Measurements from ENCODE around the gene S100A12. TPM values are rescaled to one million over a fixed set of nuclear protein-coding genes. Genes with fewer than 3 reads are reported as not detected.
A peak's percentile ranks its signal among the peaks of the same experiment; 100 is the strongest.
"Not testable (repeated sequence)": the region's sequence is repeated elsewhere in the genome, so short reads cannot be mapped to it uniquely, and the experiment has no call there.

Gene S100A12
- total RNA-seq, 5 donors from 2014 or later (not counting 1 experiment from before 2014, with no cell fraction given) = 1.1 TPM; not detected in 4

GRCh38 chr1:153350321-153350957, 25.0 kb downstream of the S100A12 start:
- WGBS (ENCODE audit: insufficient coverage) = no CpG with 5 or more reads among the region's 1 CpG
- Mint-ChIP-seq H3K4me1 (peaks cover 13 to 21% (median 16%) of the 10 kb centered on the region in 3 donors), H3K36me3 (no peaks in the 10 kb centered on the region), H3K27me3 (peaks cover 9 to 43% of the 10 kb centered on the region in 2 donors), H3K4me3 (no peak overlapping the region), H3K9me3 (no peaks in the 10 kb centered on the region), H3K27ac (no peak overlapping the region)
- H3K27me3 ChIP-seq (replicated peaks in 1 of 2; ENCODE audit: control insufficient read depth in 2 of 2, extremely low read depth in 1 of 2, insufficient read depth in 2 of 2, low read length in 1 of 2) = peaks cover 0 to 47% of the 10 kb centered on the region in 2 experiments
- no peak overlapping the region for H3K4me3 ChIP-seq (ENCODE audit: control insufficient read depth in 1 of 2, extremely low read depth in 1 of 2, low read length in 1 of 2)
- H3K4me1 ChIP-seq (ENCODE audit: control insufficient read depth in 1 of 2, extremely low read depth in 1 of 2, insufficient read depth in 2 of 2, low read length in 2 of 2) = peaks cover 8 to 11% of the 10 kb centered on the region in 2 experiments
- no peaks in the 10 kb centered on the region for H3K36me3 ChIP-seq (ENCODE audit: control insufficient read depth in 2 of 2, extremely low read depth in 1 of 2, insufficient read depth in 1 of 2, low read length in 1 of 2)
- ChIA-PET CTCF (interaction anchor here in 1 of 2 donors (0.8 kb wide), 1 partner anchor 145 kb away, joined by 3 read pairs; no protein-coding TSS in a partner anchor), POLR2A (no interaction called here)
- no peaks in the 10 kb centered on the region for H3K9me3 ChIP-seq
- H3K27ac ChIP-seq (ENCODE audit: low read length) = no peak overlapping the region
- ATAC-seq (replicated peaks in 1 of 4) (no peak), DNase-seq (no peak)

GRCh38 chr1:153349363-153350320, 25.8 kb downstream of the S100A12 start:
- DNase-seq (no peak), ATAC-seq (replicated peaks in 1 of 4) (no peak)
- H3K9me3 ChIP-seq = no peaks in the 10 kb centered on the region
- H3K4me3 ChIP-seq (ENCODE audit: control insufficient read depth in 1 of 2, extremely low read depth in 1 of 2, low read length in 1 of 2) = no peak overlapping the region
- H3K36me3 ChIP-seq (ENCODE audit: control insufficient read depth in 2 of 2, extremely low read depth in 1 of 2, insufficient read depth in 1 of 2, low read length in 1 of 2) = no peaks in the 10 kb centered on the region
- Mint-ChIP-seq H3K36me3 (no peaks in the 10 kb centered on the region), H3K4me3 (no peak overlapping the region), H3K27ac (no peak overlapping the region), H3K27me3 (peaks cover 10 to 44% of the 10 kb centered on the region in 2 donors), H3K4me1 (peaks cover 20 to 29% (median 24%) of the 10 kb centered on the region in 3 donors), H3K9me3 (no peaks in the 10 kb centered on the region)
- no peak overlapping the region for H3K27ac ChIP-seq (ENCODE audit: low read length)
- WGBS (ENCODE audit: insufficient coverage) = 89% methylated on average over 9 of the region's 17 CpGs
- H3K4me1 ChIP-seq (ENCODE audit: control insufficient read depth in 1 of 2, extremely low read depth in 1 of 2, insufficient read depth in 2 of 2, low read length in 2 of 2) = peaks cover 15 to 19% of the 10 kb centered on the region in 2 experiments
- peaks cover 0 to 52% of the 10 kb centered on the region in 2 experiments for H3K27me3 ChIP-seq (replicated peaks in 1 of 2; ENCODE audit: control insufficient read depth in 2 of 2, extremely low read depth in 1 of 2, insufficient read depth in 2 of 2, low read length in 1 of 2)
- ChIA-PET CTCF (interaction anchor here in 1 of 2 donors (0.6 kb wide), 1 partner anchor 145 kb away, joined by 3 read pairs; no protein-coding TSS in a partner anchor), POLR2A (no interaction called here)

GRCh38 chr1:153348511-153349362, 26.7 kb downstream of the S100A12 start, which contains the start of gene PGLYRP4:
Gene PGLYRP4 (minus strand): TSS chr1:153348841. CDS start chr1:153347932, 909 bp downstream.
- no peaks in the 10 kb centered on the region for H3K36me3 ChIP-seq (ENCODE audit: control insufficient read depth in 2 of 2, extremely low read depth in 1 of 2, insufficient read depth in 1 of 2, low read length in 1 of 2)
- Mint-ChIP-seq H3K27me3 (peaks cover 12 to 49% of the 10 kb centered on the region in 2 donors), H3K9me3 (no peaks in the 10 kb centered on the region), H3K4me1 (peaks cover 27 to 38% (median 30%) of the 10 kb centered on the region in 3 donors), H3K27ac (peak within 1 kb of the TSS in 1 of 2 donors; percentile 10), H3K36me3 (no peaks in the 10 kb centered on the region), H3K4me3 (no peak within 1 kb of the TSS)
- H3K27me3 ChIP-seq (replicated peaks in 1 of 2; ENCODE audit: control insufficient read depth in 2 of 2, extremely low read depth in 1 of 2, insufficient read depth in 2 of 2, low read length in 1 of 2) = peaks cover 0 to 51% of the 10 kb centered on the region in 2 experiments
- no peak for DNase-seq
- ChIA-PET CTCF (interaction anchor here in 1 of 2 donors (0.6 kb wide), 1 partner anchor 146 kb away, joined by 3 read pairs; no protein-coding TSS in a partner anchor), POLR2A (no interaction called here)
- 60% methylated on average over 6 of the region's 10 CpGs for WGBS (ENCODE audit: insufficient coverage)
- no peak within 1 kb of the TSS for H3K4me3 ChIP-seq (ENCODE audit: control insufficient read depth in 1 of 2, extremely low read depth in 1 of 2, low read length in 1 of 2)
- no peak for ATAC-seq (replicated peaks in 1 of 4)
- H3K9me3 ChIP-seq = no peaks in the 10 kb centered on the region
- no peak within 1 kb of the TSS for H3K27ac ChIP-seq (ENCODE audit: low read length)
- peaks cover 21 to 26% of the 10 kb centered on the region in 2 experiments for H3K4me1 ChIP-seq (ENCODE audit: control insufficient read depth in 1 of 2, extremely low read depth in 1 of 2, insufficient read depth in 2 of 2, low read length in 2 of 2)

GRCh38 chr1:153347856-153348255, 27.6 kb downstream of the S100A12 start:
- Histone ChIP-seq H3K4me1 (ENCODE audit: control insufficient read depth in 1 of 2, extremely low read depth in 1 of 2, insufficient read depth in 2 of 2, low read length in 2 of 2) (peaks cover 26 to 29% of the 10 kb centered on the region in 2 experiments), H3K27ac (ENCODE audit: low read length) (no peak overlapping the region), H3K4me3 (ENCODE audit: control insufficient read depth in 1 of 2, extremely low read depth in 1 of 2, low read length in 1 of 2) (no peak overlapping the region), H3K36me3 (ENCODE audit: control insufficient read depth in 2 of 2, extremely low read depth in 1 of 2, insufficient read depth in 1 of 2, low read length in 1 of 2) (no peaks in the 10 kb centered on the region), H3K27me3 (replicated peaks in 1 of 2; ENCODE audit: control insufficient read depth in 2 of 2, extremely low read depth in 1 of 2, insufficient read depth in 2 of 2, low read length in 1 of 2) (peaks cover 0 to 42% of the 10 kb centered on the region in 2 experiments), H3K9me3 (no peaks in the 10 kb centered on the region)
- DNase-seq = no peak
- CTCF ChIA-PET = no interaction called here
- ATAC-seq (replicated peaks in 1 of 4) = no peak
- 87% methylated on average over 4 of the region's 7 CpGs for WGBS (ENCODE audit: insufficient coverage)
- no peaks in the 10 kb centered on the region for H3K36me3 Mint-ChIP-seq
- peaks cover 16 to 46% of the 10 kb centered on the region in 2 donors for H3K27me3 Mint-ChIP-seq
- no peaks in the 10 kb centered on the region for H3K9me3 Mint-ChIP-seq
- no peak overlapping the region for H3K27ac Mint-ChIP-seq
- no peak overlapping the region for H3K4me3 Mint-ChIP-seq
- peaks cover 31 to 41% (median 34%) of the 10 kb centered on the region in 3 donors for H3K4me1 Mint-ChIP-seq
- POLR2A ChIA-PET = no interaction called here

- H3K9me3 Mint-ChIP-seq; H3K9me3 ChIP-seq; H3K27ac Mint-ChIP-seq; POLR2A ChIA-PET; H3K36me3 ChIP-seq (ENCODE audit: control insufficient read depth in 2 of 2, extremely low read depth in 1 of 2, insufficient read depth in 1 of 2, low read length in 1 of 2); H3K27ac ChIP-seq (ENCODE audit: low read length); H3K36me3 Mint-ChIP-seq; ATAC-seq (replicated peaks in 1 of 4); H3K4me3 ChIP-seq (ENCODE audit: control insufficient read depth in 1 of 2, extremely low read depth in 1 of 2, low read length in 1 of 2); CTCF ChIA-PET; DNase-seq; H3K4me3 Mint-ChIP-seq: not testable (repeated sequence)
- Histone ChIP-seq H3K4me1 (ENCODE audit: control insufficient read depth in 1 of 2, extremely low read depth in 1 of 2, insufficient read depth in 2 of 2, low read length in 2 of 2) (peaks cover 26 to 32% of the 10 kb centered on the region in 2 experiments), H3K27me3 (replicated peaks in 1 of 2; ENCODE audit: control insufficient read depth in 2 of 2, extremely low read depth in 1 of 2, insufficient read depth in 2 of 2, low read length in 1 of 2) (peaks cover 0 to 42% of the 10 kb centered on the region in 2 experiments)
- 89% methylated on average over 6 of the region's 14 CpGs for WGBS (ENCODE audit: insufficient coverage)
- peaks cover 31 to 49% (median 31%) of the 10 kb centered on the region in 3 donors for H3K4me1 Mint-ChIP-seq
- peaks cover 16 to 49% of the 10 kb centered on the region in 2 donors for H3K27me3 Mint-ChIP-seq
Measured at GRCh38 chr1:153347049-153347448, 28.4 kb downstream of the S100A12 start.
